ENCODE results near the gene AGFG1. TPM values are rescaled to one million over a fixed set of nuclear protein-coding genes. Genes with fewer than 3 reads are reported as not detected.
A peak's percentile ranks its signal among the peaks of the same experiment; 100 is the strongest.
"Not testable (repeated sequence)": the region's sequence is repeated elsewhere in the genome, so short reads cannot be mapped to it uniquely, and the experiment has no call there.

The AGFG1 gene
- total RNA-seq, 1 experiment from 2014 or later: 109 TPM

- no peak overlapping the region for H3K4me2 ChIP-seq (ENCODE audit: insufficient read depth, insufficient read length, low read length)
- no peak overlapping the region for H4K91ac ChIP-seq (ENCODE audit: insufficient read length, low read depth, low read length)
- no peak overlapping the region for H3K27ac Mint-ChIP-seq
- no peak overlapping the region for H3K4ac ChIP-seq (ENCODE audit: low read depth, low read length)
- H2BK12ac ChIP-seq (ENCODE audit: insufficient read length, low read depth, low read length): no peak overlapping the region
- H3K4me1 Mint-ChIP-seq: peaks cover 34 to 40% of the 10 kb centered on the region in 2 experiments
- H2BK120ac ChIP-seq (ENCODE audit: low read depth, low read length, poor library complexity, severe bottlenecking): no peak overlapping the region
- H3K18ac ChIP-seq (ENCODE audit: insufficient read length, low read depth, low read length): no peak overlapping the region
- H4K8ac ChIP-seq (replicated peaks; ENCODE audit: insufficient read length, low read depth, low read length): no peak overlapping the region
- H4K20me1 ChIP-seq (ENCODE audit: control insufficient read depth, insufficient read depth, insufficient read length): no peaks in the 10 kb centered on the region
- no peaks in the 10 kb centered on the region for H3K9me3 ChIP-seq (ENCODE audit: control insufficient read depth, low read depth, low read length)
- no peak overlapping the region for H3K56ac ChIP-seq (ENCODE audit: insufficient read length, low read depth, low read length)
- WGBS (ENCODE audit: extremely low coverage, insufficient read length, low lambda C conversion rate): no CpG with 5 or more reads among the region's 5 CpGs
- no peaks in the 10 kb centered on the region for H3K23me2 ChIP-seq (ENCODE audit: insufficient read length, low read depth, low read length, poor library complexity, severe bottlenecking)
- H3K27ac ChIP-seq (ENCODE audit: insufficient read length, low read depth, low read length): no peak overlapping the region
- H3K14ac ChIP-seq (ENCODE audit: insufficient read depth, low read length): no peak overlapping the region
- no peak overlapping the region for H2AK5ac ChIP-seq (ENCODE audit: insufficient read length, low read length)
- H2BK15ac ChIP-seq (ENCODE audit: low read depth, low read length): no peak overlapping the region
- H4K5ac ChIP-seq (ENCODE audit: insufficient read length, low read depth, low read length): no peak overlapping the region
- no peaks in the 10 kb centered on the region for H3K27me3 Mint-ChIP-seq (ENCODE audit: low read depth)
- no peaks in the 10 kb centered on the region for H3K27me3 ChIP-seq (ENCODE audit: insufficient read depth, low read length)
- peaks cover 0 to 19% (median 15%) of the 10 kb centered on the region in 3 experiments; a peak in 6 of 7 replicates for H3K36me3 Mint-ChIP-seq (ENCODE audit: insufficient read depth in 1 of 3, low read depth in 3 of 3)
- no peak overlapping the region for H2AFZ ChIP-seq (ENCODE audit: low read length)
- H3T11ph ChIP-seq (ENCODE audit: low read length): no peak overlapping the region
- H3K79me2 ChIP-seq (ENCODE audit: insufficient read depth, low read length): peaks cover 15% of the 10 kb centered on the region; the same call in 1 of the 2 replicates
- H3K79me1 ChIP-seq (ENCODE audit: insufficient read depth, low read depth, low read length, poor library complexity, severe bottlenecking): peaks cover 8% of the 10 kb centered on the region
- no peak for TF ChIP-seq CTCF (conservative IDR thresholded peaks at IDR 0.05)
- no peak overlapping the region for H2BK20ac ChIP-seq (ENCODE audit: low read depth, low read length, poor library complexity, severe bottlenecking)
- H3K23ac ChIP-seq (ENCODE audit: insufficient read length, low read depth, low read length): no peak overlapping the region
- no peak for DNase-seq
- H3K4me3 Mint-ChIP-seq: no peak overlapping the region
- H3K9me3 Mint-ChIP-seq: no peaks in the 10 kb centered on the region
- H2BK5ac ChIP-seq (ENCODE audit: insufficient read length, low read length): no peak overlapping the region
- no peaks in the 10 kb centered on the region for H3K4me1 ChIP-seq (ENCODE audit: insufficient read depth, low read length)
- H3K9ac ChIP-seq (ENCODE audit: extremely low read depth, insufficient read length, low read length): no peak overlapping the region
These were observed 45.8 kb downstream of the AGFG1 start for GRCh38 chr2:227517724-227518123.

GRCh38 chr2:227518278-227518865 lies 46.4 kb downstream of the AGFG1 start:
- not testable (repeated sequence) for H4K20me1 ChIP-seq (ENCODE audit: control insufficient read depth, insufficient read depth, insufficient read length); H3K14ac ChIP-seq (ENCODE audit: insufficient read depth, low read length); H2AK5ac ChIP-seq (ENCODE audit: insufficient read length, low read length); H4K91ac ChIP-seq (ENCODE audit: insufficient read length, low read depth, low read length); H3K56ac ChIP-seq (ENCODE audit: insufficient read length, low read depth, low read length); H3K79me1 ChIP-seq (ENCODE audit: insufficient read depth, low read depth, low read length, poor library complexity, severe bottlenecking); H3K9ac ChIP-seq (ENCODE audit: extremely low read depth, insufficient read length, low read length); H3K23ac ChIP-seq (ENCODE audit: insufficient read length, low read depth, low read length); H3K27ac ChIP-seq (ENCODE audit: insufficient read length, low read depth, low read length); H3K4me1 ChIP-seq (ENCODE audit: insufficient read depth, low read length); DNase-seq; H2AFZ ChIP-seq (ENCODE audit: low read length); H3T11ph ChIP-seq (ENCODE audit: low read length); H4K8ac ChIP-seq (replicated peaks; ENCODE audit: insufficient read length, low read depth, low read length); H3K9me3 ChIP-seq (ENCODE audit: control insufficient read depth, low read depth, low read length); H4K5ac ChIP-seq (ENCODE audit: insufficient read length, low read depth, low read length); H2BK12ac ChIP-seq (ENCODE audit: insufficient read length, low read depth, low read length); H3K18ac ChIP-seq (ENCODE audit: insufficient read length, low read depth, low read length); H2BK120ac ChIP-seq (ENCODE audit: low read depth, low read length, poor library complexity, severe bottlenecking); H3K23me2 ChIP-seq (ENCODE audit: insufficient read length, low read depth, low read length, poor library complexity, severe bottlenecking); H3K27me3 ChIP-seq (ENCODE audit: insufficient read depth, low read length); H3K4ac ChIP-seq (ENCODE audit: low read depth, low read length); H2BK5ac ChIP-seq (ENCODE audit: insufficient read length, low read length); H3K9me3 Mint-ChIP-seq; H3K27me3 Mint-ChIP-seq (ENCODE audit: low read depth); H2BK20ac ChIP-seq (ENCODE audit: low read depth, low read length, poor library complexity, severe bottlenecking); H2BK15ac ChIP-seq (ENCODE audit: low read depth, low read length); H3K4me3 Mint-ChIP-seq; H3K4me2 ChIP-seq (ENCODE audit: insufficient read depth, insufficient read length, low read length)
- peaks cover 28 to 34% of the 10 kb centered on the region in 2 experiments for H3K4me1 Mint-ChIP-seq
- H3K36me3 Mint-ChIP-seq (ENCODE audit: insufficient read depth in 1 of 3, low read depth in 3 of 3): peaks cover 0 to 24% (median 18%) of the 10 kb centered on the region in 3 experiments; a peak in 6 of 7 replicates
- H3K79me2 ChIP-seq (ENCODE audit: insufficient read depth, low read length): peaks cover 15% of the 10 kb centered on the region; the same call in 1 of the 2 replicates
- WGBS (ENCODE audit: extremely low coverage, insufficient read length, low lambda C conversion rate): no CpG with 5 or more reads among the region's 7 CpGs
- H3K27ac Mint-ChIP-seq: peak overlapping the region in 1 of 3 experiments; percentile 70; a peak in 2 of 7 replicates

All from H9 (cell line).